Right cardiac atrium (tissue), 5 donors: Measurements from ENCODE around the gene WWC2. TPM values are rescaled to one million over a fixed set of nuclear protein-coding genes. Genes with fewer than 3 reads are reported as not detected.

Experiments
- ATAC-seq, 2 donors: fragments of 200-7000 bp; cut with Tn5 transposase; one replicate each; pipeline versions ENCODE4 v1.8.0 to v1.9.1; 2020; ENCODE audit warnings: moderate library complexity in 2 of 2, mild to moderate bottlenecking in 1 of 2
- DNase-seq, 3 donors: peaks; one replicate each; pipeline ENCODE4 v3.0.0-alpha.2; 2020
- H3K27ac ChIP-seq: one replicate; pipeline ENCODE4 v1.5.1; 2013; ENCODE audit warnings: mild to moderate bottlenecking, low read length, control low read depth, moderate library complexity
- H3K27me3 ChIP-seq: one replicate; pipeline ENCODE4 v1.6.1; 2013; ENCODE audit not compliant: control insufficient read depth, insufficient read depth
- H3K4me1 ChIP-seq: one replicate; pipeline ENCODE4 v1.6.1; 2013; ENCODE audit warnings: low read length; ENCODE audit not compliant: control insufficient read depth, insufficient read depth
- H3K4me3 ChIP-seq: one replicate; pipeline ENCODE4 v1.5.1; 2013; ENCODE audit warnings: low read length, control low read depth
- H3K9me3 ChIP-seq: one replicate; pipeline ENCODE4 v1.6.1; 2013; ENCODE audit warnings: low read length; ENCODE audit not compliant: control insufficient read depth
- WGBS: extraction: QIAGEN DNeasy Blood & Tissue Kit; methylation state at CpG from one replicate; pipeline ENCODE4 v1.1.7; 2013; 5-methylcytosine and 5-hydroxymethylcytosine counted together
- intact Hi-C, 4 donors: fragments of 100-400 bp; cut with DNase I; formaldehyde crosslinking; loops; one replicate each; pipeline versions ENCODE4 v1.11.0 to v1.14.0; 2022 to 2023
- polyA plus RNA-seq: library from polyadenylated mRNA; stranded (reverse); fragments of 200-250 nt; gene quantifications from one replicate; pipeline ENCODE4 v1.2.3, GENCODE V29; 2013
- total RNA-seq, 4 donors: library from RNA; stranded (reverse); fragmentation: NEBNext Ultra II Directional; extraction: Animal tissue kit (Norgen Biotek cat#: 25700); gene quantifications; one replicate each; pipeline ENCODE4 v1.2.1, GENCODE V29; 2021
- donor health status: healthy with polysubstance abuse.
- donor health status: DM: no; HTN: yes; CAD: no.
- donor health status: DM: no; HTN: no; CAD: no.
- donor health status: DM: no; HTN: yes; CAD: no; lungs with severe emphysema.
- donor health status: DM: yes; HTN: yes; CAD: no.

Gene WWC2
- total and polyA plus RNA-seq, 5 donors: 7.3 to 39.2 (median 33.7) TPM

DNA sequence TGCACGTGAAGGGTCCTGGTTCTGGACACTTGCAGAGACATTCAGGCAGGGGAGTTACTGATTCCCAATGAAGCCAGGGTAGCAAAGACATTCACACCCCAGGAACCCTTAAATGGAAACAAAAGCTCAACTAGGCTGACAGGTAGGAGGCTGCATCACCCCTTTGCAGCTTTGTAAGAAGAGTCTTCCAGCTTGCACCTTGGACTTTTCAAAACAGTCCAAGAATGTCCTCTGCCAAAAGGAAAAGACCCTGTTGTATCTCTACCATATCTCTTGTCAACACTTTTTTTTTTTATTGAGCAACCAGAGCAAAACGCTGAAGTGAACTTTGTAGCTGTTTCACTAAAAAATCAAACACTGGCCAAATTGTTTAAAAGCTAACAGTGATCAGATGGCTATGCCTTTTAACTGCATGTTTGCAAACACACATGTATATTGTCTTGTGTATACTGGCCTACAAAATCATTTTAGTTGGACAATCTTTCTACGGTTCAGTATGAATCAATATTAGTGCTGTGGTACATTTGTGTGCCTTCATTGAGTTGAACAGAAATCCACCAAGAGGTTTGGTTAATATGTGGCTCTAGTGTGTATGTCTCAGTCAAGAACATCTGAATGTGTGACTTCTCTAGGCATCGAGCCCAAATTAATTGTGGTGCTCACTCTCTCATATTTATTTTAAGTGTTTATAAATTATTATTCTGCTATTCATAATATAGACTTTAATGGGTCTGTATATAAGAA, 18.5 kb upstream of the WWC2 start:
- no peak for ATAC-seq

DNA sequence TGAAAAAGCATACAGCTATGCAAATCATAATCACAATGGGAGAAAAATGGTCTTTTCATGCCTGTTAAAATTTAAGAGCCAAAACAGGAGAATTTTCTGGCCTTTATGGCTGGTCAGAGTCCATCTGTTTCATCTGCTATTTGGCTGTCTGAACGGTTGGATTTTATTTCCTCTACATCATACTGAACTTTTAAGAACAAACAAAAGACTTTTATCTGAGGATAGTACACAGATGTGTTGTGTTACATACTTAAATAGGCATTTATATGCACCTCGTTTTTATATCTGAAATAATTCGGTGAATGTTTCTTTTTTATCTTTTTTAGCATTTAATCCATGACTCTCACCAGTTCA, 18.0 kb upstream of the WWC2 start:
- no peaks in the 10 kb centered on the region for H3K27me3 ChIP-seq
- H3K27ac ChIP-seq: no peak overlapping the region
- intact Hi-C loops: no loop called here
- H3K4me3 ChIP-seq: no peak overlapping the region
- ATAC-seq (no peak), DNase-seq (no peak)
- H3K9me3 ChIP-seq: no peaks in the 10 kb centered on the region
- 43% methylated on average over 3 of the region's 3 CpGs for WGBS
- H3K4me1 ChIP-seq: no peaks in the 10 kb centered on the region

More for the DNA sequence above, 18.5 kb upstream of the WWC2 start:
- H3K27me3 ChIP-seq: no peaks in the 10 kb centered on the region
- no peaks in the 10 kb centered on the region for H3K4me1 ChIP-seq
- H3K27ac ChIP-seq: no peak overlapping the region
- no peak overlapping the region for H3K4me3 ChIP-seq
- no peaks in the 10 kb centered on the region for H3K9me3 ChIP-seq
- 64% methylated on average over 4 of the region's 4 CpGs for WGBS
- intact Hi-C loops: no loop called here
- DNase-seq: no peak

DNA sequence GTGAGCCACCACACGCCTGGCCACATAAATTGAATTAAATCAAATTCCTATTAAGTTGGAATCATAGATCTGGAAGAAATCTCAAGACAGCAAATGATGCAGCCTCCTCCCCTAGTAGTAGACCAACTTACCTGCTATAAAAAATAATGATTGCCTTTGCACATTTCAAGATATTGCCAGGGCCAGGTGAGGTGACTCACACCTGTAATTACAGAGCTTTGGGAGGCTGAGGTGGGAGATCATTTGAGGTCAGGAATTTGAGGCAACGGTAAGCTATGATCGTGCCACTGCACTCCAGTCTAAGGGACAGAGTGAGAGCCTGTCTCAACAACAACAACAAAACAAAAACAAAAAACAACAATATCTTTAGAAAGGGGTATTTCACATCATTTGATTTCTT, 17.0 kb upstream of the WWC2 start:
- 94% methylated on average over 3 of the region's 3 CpGs for WGBS

GRCh38 chr4:183094393-183095198, 4.5 kb upstream of the WWC2 start:
- no peaks in the 10 kb centered on the region for H3K27me3 ChIP-seq
- H3K4me3 ChIP-seq: no peak overlapping the region
- H3K27ac ChIP-seq: no peak overlapping the region
- intact Hi-C loops: no loop called here
- no peaks in the 10 kb centered on the region for H3K9me3 ChIP-seq
- DNase-seq: no peak
- ATAC-seq: no peak
- peaks cover 3% of the 10 kb centered on the region for H3K4me1 ChIP-seq
- WGBS: 72% methylated on average over 6 of the region's 6 CpGs

More for the DNA sequence above, 17.0 kb upstream of the WWC2 start:
- Histone ChIP-seq H3K27ac (no peak overlapping the region), H3K27me3 (no peaks in the 10 kb centered on the region), H3K4me1 (no peaks in the 10 kb centered on the region), H3K9me3 (no peaks in the 10 kb centered on the region), H3K4me3 (no peak overlapping the region)
- no peak for DNase-seq
- intact Hi-C loops: no loop called here
- no peak for ATAC-seq

- Histone ChIP-seq H3K9me3 (no peaks in the 10 kb centered on the region), H3K27ac (no peak overlapping the region), H3K4me3 (no peak overlapping the region), H3K4me1 (peaks cover 3% of the 10 kb centered on the region), H3K27me3 (no peaks in the 10 kb centered on the region)
- DNase-seq (no peak), ATAC-seq (no peak)
- intact Hi-C loops: no loop called here
- WGBS: 71% methylated on average over 1 of the region's 1 CpG
These were observed 3.9 kb upstream of the WWC2 start for GRCh38 chr4:183095199-183095512.

DNA sequence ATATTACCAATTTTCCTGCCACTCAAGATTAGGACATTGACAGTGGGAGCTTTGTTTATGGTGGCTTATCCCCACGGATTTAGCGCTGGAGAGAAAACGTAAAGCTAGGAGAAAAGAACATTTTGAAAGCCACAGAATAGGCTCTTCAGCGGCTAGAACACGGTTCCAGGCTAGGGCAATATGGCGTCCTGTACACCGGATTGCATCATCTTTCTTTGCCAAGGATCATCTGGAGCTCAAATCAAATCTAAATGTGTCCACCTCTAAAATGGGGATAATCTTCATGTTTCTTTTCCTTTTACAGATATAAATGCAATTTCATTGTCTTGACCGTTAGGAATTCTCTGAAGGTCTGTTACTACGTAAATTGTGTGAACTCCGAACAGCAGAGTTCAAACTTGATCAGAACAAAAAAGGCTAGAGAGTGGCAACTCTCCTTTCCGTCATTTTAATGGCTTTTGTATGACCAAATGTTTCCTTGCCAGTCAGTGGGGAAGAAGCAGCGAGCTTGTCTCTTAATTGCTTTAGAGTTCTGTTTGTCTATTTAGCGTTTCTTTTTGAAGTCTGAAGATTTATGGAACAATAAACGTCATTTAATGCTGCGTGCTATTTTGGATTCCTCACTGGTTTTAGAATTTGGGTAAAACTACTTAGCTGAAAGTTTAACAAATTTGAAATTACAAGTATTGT, 2.6 kb upstream of the WWC2 start:
- Histone ChIP-seq H3K4me1 (peaks cover 5% of the 10 kb centered on the region), H3K4me3 (no peak overlapping the region), H3K27me3 (no peaks in the 10 kb centered on the region), H3K9me3 (no peaks in the 10 kb centered on the region), H3K27ac (no peak overlapping the region)
- DNase-seq (no peak), ATAC-seq (no peak)
- WGBS: 93% methylated on average over 15 of the region's 15 CpGs
- intact Hi-C loops: no loop called here

DNA sequence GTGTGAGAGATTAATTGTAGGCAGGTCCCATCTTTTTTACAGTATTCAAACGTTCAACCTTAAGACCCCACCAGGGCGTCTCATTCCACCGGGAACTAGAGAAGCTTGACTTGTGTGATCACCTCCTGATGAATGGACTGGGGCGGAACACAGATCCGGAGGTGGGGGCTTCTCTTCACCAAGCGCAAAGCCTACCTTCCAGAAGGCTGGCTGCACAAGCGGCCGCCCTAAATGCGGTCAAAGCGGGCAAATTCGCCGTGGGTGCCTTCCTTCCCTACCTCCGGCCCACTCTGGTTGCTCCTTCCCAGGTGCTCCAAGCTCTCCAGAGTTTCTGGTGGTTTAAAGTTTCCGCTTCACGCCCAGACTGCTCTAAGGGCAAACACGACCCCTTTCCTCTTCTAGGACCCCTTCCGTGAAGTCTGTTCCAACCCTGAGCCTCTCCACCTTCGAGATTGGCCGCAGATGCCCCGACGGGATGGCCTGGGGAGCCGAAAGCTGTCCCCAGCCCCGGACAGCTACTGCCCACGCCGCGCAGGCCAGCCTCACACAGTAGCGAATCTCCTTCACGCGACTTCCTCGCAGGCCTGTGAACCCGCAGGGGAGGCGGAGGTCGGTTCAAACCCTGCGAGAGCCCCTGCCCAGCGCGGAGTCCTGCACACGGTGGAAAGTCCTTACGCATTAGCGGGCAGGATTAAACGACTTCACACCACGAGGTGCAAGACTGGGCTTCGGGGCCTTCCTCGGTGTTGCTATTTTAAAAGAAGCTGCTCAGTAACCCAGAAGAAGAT, 1.6 kb upstream of the WWC2 start:
- WGBS: 49% methylated on average over 43 of the region's 43 CpGs
- H3K9me3 ChIP-seq: no peaks in the 10 kb centered on the region
- peak overlapping the region; percentile 94 for H3K4me3 ChIP-seq
- H3K27ac ChIP-seq: peak overlapping the region; percentile 76
- ATAC-seq (peak; percentile 1 to 10), DNase-seq (peak; percentile 40 to 75 (median 70))
- intact Hi-C loops: no loop called here
- H3K4me1 ChIP-seq: peaks cover 5% of the 10 kb centered on the region
- H3K27me3 ChIP-seq: no peaks in the 10 kb centered on the region

- ATAC-seq (peak; percentile 74 to 84), DNase-seq (peak; percentile 74 to 89 (median 86))
- peaks cover 5% of the 10 kb centered on the region for H3K4me1 ChIP-seq
- H3K27ac ChIP-seq: peak overlapping the region; percentile 76
- peak overlapping the region; percentile 94 for H3K4me3 ChIP-seq
- H3K27me3 ChIP-seq: no peaks in the 10 kb centered on the region
- intact Hi-C loops: no loop called here
- no peaks in the 10 kb centered on the region for H3K9me3 ChIP-seq
- WGBS: under 1% methylated on average over 79 of the region's 79 CpGs
These were observed 886 bp upstream of the WWC2 start for GRCh38 chr4:183098019-183098722.

DNA sequence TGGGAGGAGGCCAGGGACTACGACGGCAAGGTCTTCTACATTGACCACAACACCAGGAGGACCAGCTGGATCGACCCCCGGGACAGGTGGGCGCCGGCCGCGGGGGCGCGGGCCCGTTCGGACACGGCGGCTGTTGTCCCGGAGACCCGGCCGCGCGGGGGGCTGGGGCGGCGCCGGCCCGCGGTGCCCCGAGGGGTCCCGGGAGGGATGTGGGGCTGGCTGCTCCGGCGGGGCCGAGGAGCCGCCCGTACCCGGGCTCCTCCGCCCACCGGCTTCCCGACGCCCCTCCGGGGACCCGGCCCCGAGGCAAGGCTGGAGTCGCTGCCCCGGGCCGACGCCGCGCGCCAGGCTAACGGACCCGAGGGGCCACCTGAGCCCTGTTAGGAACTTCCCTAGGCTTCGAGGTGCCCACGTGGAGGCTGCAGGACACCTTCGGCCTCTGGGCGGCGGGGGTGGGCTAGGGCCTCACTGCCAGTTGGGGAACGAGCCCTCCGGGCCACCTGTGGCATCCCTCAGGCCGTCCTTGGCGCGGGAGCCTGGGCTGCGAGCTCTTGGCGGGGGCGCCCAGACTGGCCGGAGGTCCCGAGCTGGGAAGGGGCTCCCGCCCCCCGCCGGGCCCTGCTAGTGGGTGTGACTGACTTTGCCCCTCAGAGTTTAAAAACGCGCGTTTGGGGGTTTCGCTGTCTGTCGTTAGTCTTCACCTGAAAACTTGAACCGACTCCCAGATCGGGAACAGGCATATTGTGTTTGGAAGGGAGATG, 660 bp downstream of the WWC2 start:
- H3K27me3 ChIP-seq: no peaks in the 10 kb centered on the region
- intact Hi-C loops: no loop called here
- H3K4me1 ChIP-seq: peaks cover 5% of the 10 kb centered on the region
- WGBS: under 1% methylated on average over 73 of the region's 73 CpGs
- H3K9me3 ChIP-seq: no peaks in the 10 kb centered on the region
- peak; percentile 31 to 74 (median 71) for DNase-seq
- H3K27ac ChIP-seq: peak overlapping the region; percentile 76
- H3K4me3 ChIP-seq: peak overlapping the region; percentile 94
- peak in 1 of 2 donors; percentile 0 for ATAC-seq

DNA sequence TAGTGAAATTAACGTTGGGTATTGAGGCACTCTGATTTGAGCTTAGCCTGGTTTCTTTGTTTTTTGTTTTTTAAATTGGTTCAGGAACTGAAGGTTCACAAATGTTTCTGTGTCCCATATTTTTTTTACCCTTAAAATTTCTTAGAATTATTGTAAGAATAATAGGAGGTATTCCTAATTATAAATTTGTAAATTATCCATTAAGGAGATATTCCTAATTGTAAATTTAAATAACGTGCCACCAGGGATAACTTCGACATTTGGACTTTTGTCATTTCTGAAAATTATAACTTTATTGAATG, 1.2 kb downstream of the WWC2 start:
- 34% methylated on average over 3 of the region's 3 CpGs for WGBS

More for the DNA sequence above, 1.2 kb downstream of the WWC2 start:
- no peaks in the 10 kb centered on the region for H3K27me3 ChIP-seq
- H3K27ac ChIP-seq: no peak overlapping the region
- ATAC-seq: no peak
- intact Hi-C loops: no loop called here
- H3K9me3 ChIP-seq: no peaks in the 10 kb centered on the region
- no peak for DNase-seq
- H3K4me3 ChIP-seq: peak overlapping the region; percentile 94
- H3K4me1 ChIP-seq: peaks cover 5% of the 10 kb centered on the region
